Central memory CD8-positive, alpha-beta T cell (primary cell): Measurements from ENCODE around the gene RAB41.
"Not testable (repeated sequence)": the region's sequence is repeated elsewhere in the genome, so short reads cannot be mapped to it uniquely, and the experiment has no call there.

Source experiments
- ATAC-seq: fragments of 150-1000 bp; cut with Tn5 transposase; replicated peaks from 2 replicates; pipeline ENCODE4 v1.10.0; 2022; ENCODE audit warnings: mild to moderate bottlenecking, moderate FRiP score, moderate number of reproducible peaks; ENCODE audit not compliant: poor library complexity, severe bottlenecking; ENCODE audit errors: extremely low read depth
- DNase-seq, 2 donors: peaks; one replicate each; pipeline ENCODE4 v3.0.0; 2021; ENCODE audit warnings: low spot score in 2 of 2
- H3K27ac Mint-ChIP-seq: one replicate; pipeline ENCODE4 v1.8.0; 2022; ENCODE audit warnings: low read depth, mild to moderate bottlenecking, moderate library complexity, mixed read lengths
- H3K27me3 Mint-ChIP-seq: one replicate; pipeline ENCODE4 v1.8.0; 2022; ENCODE audit warnings: mixed read lengths
- H3K36me3 Mint-ChIP-seq: one replicate; pipeline ENCODE4 v1.8.0; 2022; ENCODE audit warnings: mild to moderate bottlenecking, moderate library complexity, mixed read lengths; ENCODE audit not compliant: insufficient read depth
- H3K4me1 Mint-ChIP-seq: one replicate; pipeline ENCODE4 v1.8.0; 2022; ENCODE audit warnings: mixed read lengths
- H3K4me3 Mint-ChIP-seq: one replicate; pipeline ENCODE4 v1.8.0; 2022; ENCODE audit warnings: mild to moderate bottlenecking, moderate library complexity, mixed read lengths
- H3K9me3 Mint-ChIP-seq: one replicate; pipeline ENCODE4 v1.8.0; 2022; ENCODE audit warnings: mixed read lengths

RAB41 gene

GRCh38 chrX:70281951-70282350 lies at the start of gene RAB41:
TSS of gene RAB41 (plus strand) at chrX:70282172. CDS start at chrX:70282218, 46 bp downstream.
- Mint-ChIP-seq H3K36me3 (peaks cover 7% of the 10 kb centered on the region), H3K4me1 (no peaks in the 10 kb centered on the region), H3K27ac (no peak within 1 kb of the TSS), H3K27me3 (no peaks in the 10 kb centered on the region), H3K9me3 (no peaks in the 10 kb centered on the region), H3K4me3 (no peak within 1 kb of the TSS)
- ATAC-seq: no peak
- DNase-seq: no peak

GRCh38 chrX:70234355-70234754 lies 47.6 kb upstream of the RAB41 start, which contains the start of gene AWAT1:
TSS of gene AWAT1 (plus strand) at chrX:70234655. CDS start at chrX:70234696, 41 bp downstream.
- no peak for ATAC-seq
- Mint-ChIP-seq H3K36me3 (no peaks in the 10 kb centered on the region), H3K4me1 (no peaks in the 10 kb centered on the region), H3K27me3 (no peaks in the 10 kb centered on the region), H3K9me3 (no peaks in the 10 kb centered on the region), H3K4me3 (no peak within 1 kb of the TSS), H3K27ac (no peak within 1 kb of the TSS)
- no peak for DNase-seq

GRCh38 chrX:70240751-70241150 lies 41.2 kb upstream of the RAB41 start:
- ATAC-seq: no peak
- Mint-ChIP-seq H3K9me3 (no peaks in the 10 kb centered on the region), H3K4me1 (no peaks in the 10 kb centered on the region), H3K27me3 (peaks cover 7% of the 10 kb centered on the region), H3K27ac (no peak overlapping the region), H3K4me3 (no peak overlapping the region), H3K36me3 (no peaks in the 10 kb centered on the region)
- no peak for DNase-seq

- no peak overlapping the region for H3K27ac Mint-ChIP-seq
- ATAC-seq (no peak), DNase-seq (no peak)
- H3K36me3 Mint-ChIP-seq: no peaks in the 10 kb centered on the region
- peaks cover 7% of the 10 kb centered on the region for H3K27me3 Mint-ChIP-seq
- H3K4me1 Mint-ChIP-seq: no peaks in the 10 kb centered on the region
- no peak overlapping the region for H3K4me3 Mint-ChIP-seq
- no peaks in the 10 kb centered on the region for H3K9me3 Mint-ChIP-seq
These were observed 40.5 kb upstream of the RAB41 start for GRCh38 chrX:70241501-70241900.

- ATAC-seq, H3K4me1 Mint-ChIP-seq, H3K27ac Mint-ChIP-seq, H3K9me3 Mint-ChIP-seq, H3K4me3 Mint-ChIP-seq, DNase-seq, H3K36me3 Mint-ChIP-seq, H3K27me3 Mint-ChIP-seq: not testable (repeated sequence)
These were observed 38.4 kb upstream of the RAB41 start for GRCh38 chrX:70243601-70244000.

GRCh38 chrX:70244881-70245280 lies 37.1 kb upstream of the RAB41 start:
- no peaks in the 10 kb centered on the region for H3K4me1 Mint-ChIP-seq
- no peak for ATAC-seq
- H3K27ac Mint-ChIP-seq: no peak overlapping the region
- no peak overlapping the region for H3K4me3 Mint-ChIP-seq
- H3K9me3 Mint-ChIP-seq: no peaks in the 10 kb centered on the region
- H3K27me3 Mint-ChIP-seq: peaks cover 7% of the 10 kb centered on the region
- DNase-seq: no peak
- no peaks in the 10 kb centered on the region for H3K36me3 Mint-ChIP-seq

GRCh38 chrX:70247252-70247651 lies 34.7 kb upstream of the RAB41 start:
- Mint-ChIP-seq H3K27me3 (no peaks in the 10 kb centered on the region), H3K36me3 (no peaks in the 10 kb centered on the region), H3K4me3 (no peak overlapping the region), H3K27ac (no peak overlapping the region), H3K9me3 (no peaks in the 10 kb centered on the region), H3K4me1 (no peaks in the 10 kb centered on the region)
- DNase-seq (no peak), ATAC-seq (no peak)

GRCh38 chrX:70252491-70252890 lies 29.5 kb upstream of the RAB41 start:
- DNase-seq: no peak
- Mint-ChIP-seq H3K9me3 (no peaks in the 10 kb centered on the region), H3K27me3 (no peaks in the 10 kb centered on the region), H3K4me3 (no peak overlapping the region), H3K4me1 (no peaks in the 10 kb centered on the region), H3K27ac (no peak overlapping the region), H3K36me3 (no peaks in the 10 kb centered on the region)
- ATAC-seq: no peak

- no peak overlapping the region for H3K27ac Mint-ChIP-seq
- no peak for DNase-seq
- no peaks in the 10 kb centered on the region for H3K36me3 Mint-ChIP-seq
- H3K9me3 Mint-ChIP-seq: no peaks in the 10 kb centered on the region
- H3K27me3 Mint-ChIP-seq: no peaks in the 10 kb centered on the region
- no peak for ATAC-seq
- no peak overlapping the region for H3K4me3 Mint-ChIP-seq
- H3K4me1 Mint-ChIP-seq: peaks cover 5% of the 10 kb centered on the region
These were observed 28.5 kb upstream of the RAB41 start for GRCh38 chrX:70253377-70254062.

- H3K4me1 Mint-ChIP-seq: peaks cover 5% of the 10 kb centered on the region
- H3K9me3 Mint-ChIP-seq: no peaks in the 10 kb centered on the region
- H3K4me3 Mint-ChIP-seq: no peak overlapping the region
- DNase-seq: no peak
- ATAC-seq: no peak
- H3K27me3 Mint-ChIP-seq: no peaks in the 10 kb centered on the region
- no peaks in the 10 kb centered on the region for H3K36me3 Mint-ChIP-seq
- H3K27ac Mint-ChIP-seq: no peak overlapping the region
These were observed 27.9 kb upstream of the RAB41 start for GRCh38 chrX:70254063-70254400.

GRCh38 chrX:70254909-70255308 lies 27.1 kb upstream of the RAB41 start:
- Mint-ChIP-seq H3K27ac (no peak overlapping the region), H3K36me3 (no peaks in the 10 kb centered on the region), H3K4me1 (peaks cover 5% of the 10 kb centered on the region), H3K9me3 (no peaks in the 10 kb centered on the region), H3K27me3 (no peaks in the 10 kb centered on the region), H3K4me3 (no peak overlapping the region)
- DNase-seq (no peak), ATAC-seq (no peak)

GRCh38 chrX:70255452-70255851 lies 26.5 kb upstream of the RAB41 start:
- Mint-ChIP-seq H3K4me3 (no peak overlapping the region), H3K4me1 (peaks cover 5% of the 10 kb centered on the region), H3K9me3 (no peaks in the 10 kb centered on the region), H3K27me3 (no peaks in the 10 kb centered on the region), H3K27ac (no peak overlapping the region), H3K36me3 (no peaks in the 10 kb centered on the region)
- DNase-seq (no peak), ATAC-seq (no peak)

GRCh38 chrX:70257423-70258288 lies 24.3 kb upstream of the RAB41 start:
- Mint-ChIP-seq H3K36me3 (no peaks in the 10 kb centered on the region), H3K9me3 (no peaks in the 10 kb centered on the region), H3K27me3 (no peaks in the 10 kb centered on the region), H3K4me3 (no peak overlapping the region), H3K27ac (no peak overlapping the region), H3K4me1 (peaks cover 5% of the 10 kb centered on the region)
- DNase-seq (no peak), ATAC-seq (no peak)
